Ovary (tissue), 3 donors: ENCODE results near the gene SNAP23.

Experiments
- EP300 ChIP-seq: sonication (generic); formaldehyde crosslinking; IDR thresholded peaks from one replicate; pipeline ENCODE4 v1.6.1; 2017; ENCODE audit warnings: antibody characterized with exemption
- POLR2A ChIP-seq: fragments of 450-650 bp; IDR thresholded peaks from one replicate; pipeline ENCODE4 v1.6.1; 2017; ENCODE audit warnings: antibody characterized with exemption, mild to moderate bottlenecking, moderate library complexity
- TF ChIP-seq, protein P1 (sequence below), 3 donors: fragments of 450-650 bp in 2 of 3; fragments of 200-600 bp in 1 of 3; IDR thresholded peaks; one replicate each; pipeline versions ENCODE4 v1.5.1 to v1.8.0; 2016 to 2022; ENCODE audit warnings: antibody characterized with exemption in 3 of 3, mild to moderate bottlenecking in 1 of 3
- donor health status: DM: no; HTN: no; CAD: no.

DNA sequence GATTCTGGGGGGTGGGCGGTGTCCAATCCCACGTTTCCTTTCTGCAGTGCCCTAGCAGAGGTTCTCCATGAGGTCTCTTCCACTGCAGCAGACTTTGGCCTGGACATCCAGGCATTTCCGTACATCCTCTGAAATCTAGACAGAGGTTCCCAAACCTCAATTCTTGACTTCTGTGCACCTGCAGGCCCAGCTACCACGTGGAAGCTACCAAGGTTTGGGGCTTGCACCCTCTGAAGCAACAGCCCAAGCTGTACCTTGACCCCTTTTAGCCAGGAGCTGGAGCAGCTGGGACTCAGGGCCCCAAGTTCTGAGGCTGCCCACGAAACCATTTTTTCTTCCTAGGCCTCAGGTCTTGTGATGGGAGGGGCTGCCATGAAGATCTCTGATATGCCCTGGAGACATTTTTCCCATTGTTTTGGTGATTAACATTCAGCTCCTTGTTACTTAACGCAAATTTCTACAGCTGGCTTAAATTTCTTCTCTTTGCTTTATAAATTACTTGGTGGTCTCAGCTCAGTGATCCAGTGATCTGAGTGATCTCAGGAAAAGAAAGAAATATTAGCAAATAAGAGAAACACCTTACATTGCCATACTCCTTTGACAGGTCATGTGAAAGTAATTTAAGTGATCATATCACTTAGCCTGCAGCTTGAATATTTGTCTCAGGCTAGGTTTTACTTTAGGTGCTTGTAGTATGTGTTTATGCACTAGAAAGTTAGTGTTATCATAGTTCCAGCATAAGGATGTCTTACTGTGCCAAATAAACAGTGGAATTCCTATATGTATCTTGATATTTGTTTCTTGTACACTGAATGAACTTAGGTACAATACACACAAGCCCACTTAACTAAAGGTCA is 3.0 kb downstream of the SNAP23 start:
- TF ChIP-seq, protein P1, sequence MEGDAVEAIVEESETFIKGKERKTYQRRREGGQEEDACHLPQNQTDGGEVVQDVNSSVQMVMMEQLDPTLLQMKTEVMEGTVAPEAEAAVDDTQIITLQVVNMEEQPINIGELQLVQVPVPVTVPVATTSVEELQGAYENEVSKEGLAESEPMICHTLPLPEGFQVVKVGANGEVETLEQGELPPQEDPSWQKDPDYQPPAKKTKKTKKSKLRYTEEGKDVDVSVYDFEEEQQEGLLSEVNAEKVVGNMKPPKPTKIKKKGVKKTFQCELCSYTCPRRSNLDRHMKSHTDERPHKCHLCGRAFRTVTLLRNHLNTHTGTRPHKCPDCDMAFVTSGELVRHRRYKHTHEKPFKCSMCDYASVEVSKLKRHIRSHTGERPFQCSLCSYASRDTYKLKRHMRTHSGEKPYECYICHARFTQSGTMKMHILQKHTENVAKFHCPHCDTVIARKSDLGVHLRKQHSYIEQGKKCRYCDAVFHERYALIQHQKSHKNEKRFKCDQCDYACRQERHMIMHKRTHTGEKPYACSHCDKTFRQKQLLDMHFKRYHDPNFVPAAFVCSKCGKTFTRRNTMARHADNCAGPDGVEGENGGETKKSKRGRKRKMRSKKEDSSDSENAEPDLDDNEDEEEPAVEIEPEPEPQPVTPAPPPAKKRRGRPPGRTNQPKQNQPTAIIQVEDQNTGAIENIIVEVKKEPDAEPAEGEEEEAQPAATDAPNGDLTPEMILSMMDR (IDR thresholded peaks at IDR 0.05), result no peak
- TF ChIP-seq POLR2A (no peak), EP300 (no peak)
